DOHH2 (cell line): Measurements from ENCODE around the gene PRDM11.

Experiments
- EZH2phosphoT487 ChIP-seq: fragments of 200-600 bp; sonication (generic); IDR thresholded peaks from 2 replicates; pipeline ENCODE4 v1.6.1; 2017; ENCODE audit warnings: borderline replicate concordance, mild to moderate bottlenecking, antibody characterized with exemption, low read length, moderate library complexity, mixed read lengths
- TF ChIP-seq, protein P1 (sequence below): fragments of 200-600 bp; sonication (generic); IDR thresholded peaks from one replicate; pipeline ENCODE4 v1.5.1; 2014; ENCODE audit warnings: antibody characterized with exemption, mild to moderate bottlenecking, low read depth, low read length; ENCODE audit not compliant: poor library complexity, severe bottlenecking

DNA sequence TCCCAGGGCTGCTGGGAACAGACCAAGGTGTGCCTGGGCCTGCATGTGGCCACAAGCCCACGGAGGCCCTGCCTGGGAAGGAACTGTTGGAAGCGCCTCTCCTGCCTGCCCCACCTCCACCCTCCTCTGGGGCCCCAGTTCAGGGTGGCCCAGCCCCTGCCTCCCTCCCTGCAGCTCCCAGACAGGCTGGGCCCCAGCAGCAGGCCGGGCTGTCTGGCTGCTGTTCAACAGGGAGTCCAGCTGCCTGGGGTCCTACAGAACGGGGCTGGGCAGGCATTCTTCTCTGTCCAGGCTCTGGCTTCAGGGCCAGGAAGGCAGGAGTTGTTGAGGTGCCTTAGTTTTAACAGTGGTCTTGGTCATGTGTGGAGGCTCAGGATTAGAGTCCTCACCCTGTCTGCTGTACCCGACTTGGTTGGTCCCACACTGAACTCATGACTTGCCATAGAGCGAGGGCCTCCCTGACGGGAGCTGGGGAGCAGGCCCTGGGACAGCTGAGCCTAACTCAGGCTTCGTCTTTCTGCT, 11.8 kb downstream of the PRDM11 start:
- TF ChIP-seq, protein P1, sequence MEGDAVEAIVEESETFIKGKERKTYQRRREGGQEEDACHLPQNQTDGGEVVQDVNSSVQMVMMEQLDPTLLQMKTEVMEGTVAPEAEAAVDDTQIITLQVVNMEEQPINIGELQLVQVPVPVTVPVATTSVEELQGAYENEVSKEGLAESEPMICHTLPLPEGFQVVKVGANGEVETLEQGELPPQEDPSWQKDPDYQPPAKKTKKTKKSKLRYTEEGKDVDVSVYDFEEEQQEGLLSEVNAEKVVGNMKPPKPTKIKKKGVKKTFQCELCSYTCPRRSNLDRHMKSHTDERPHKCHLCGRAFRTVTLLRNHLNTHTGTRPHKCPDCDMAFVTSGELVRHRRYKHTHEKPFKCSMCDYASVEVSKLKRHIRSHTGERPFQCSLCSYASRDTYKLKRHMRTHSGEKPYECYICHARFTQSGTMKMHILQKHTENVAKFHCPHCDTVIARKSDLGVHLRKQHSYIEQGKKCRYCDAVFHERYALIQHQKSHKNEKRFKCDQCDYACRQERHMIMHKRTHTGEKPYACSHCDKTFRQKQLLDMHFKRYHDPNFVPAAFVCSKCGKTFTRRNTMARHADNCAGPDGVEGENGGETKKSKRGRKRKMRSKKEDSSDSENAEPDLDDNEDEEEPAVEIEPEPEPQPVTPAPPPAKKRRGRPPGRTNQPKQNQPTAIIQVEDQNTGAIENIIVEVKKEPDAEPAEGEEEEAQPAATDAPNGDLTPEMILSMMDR = no peak
- no peak for TF ChIP-seq EZH2phosphoT487
